Glomerular visceral epithelial cell (primary cell): ENCODE data around the gene KLC3.
"Not testable (repeated sequence)": the region's sequence is repeated elsewhere in the genome, so short reads cannot be mapped to it uniquely, and the experiment has no call there.

Source experiments
- DNase-seq: peaks from one replicate; pipeline ENCODE4 v3.0.0-alpha.2; 2016; ENCODE audit errors: extremely low spot score

Gene KLC3

DNA sequence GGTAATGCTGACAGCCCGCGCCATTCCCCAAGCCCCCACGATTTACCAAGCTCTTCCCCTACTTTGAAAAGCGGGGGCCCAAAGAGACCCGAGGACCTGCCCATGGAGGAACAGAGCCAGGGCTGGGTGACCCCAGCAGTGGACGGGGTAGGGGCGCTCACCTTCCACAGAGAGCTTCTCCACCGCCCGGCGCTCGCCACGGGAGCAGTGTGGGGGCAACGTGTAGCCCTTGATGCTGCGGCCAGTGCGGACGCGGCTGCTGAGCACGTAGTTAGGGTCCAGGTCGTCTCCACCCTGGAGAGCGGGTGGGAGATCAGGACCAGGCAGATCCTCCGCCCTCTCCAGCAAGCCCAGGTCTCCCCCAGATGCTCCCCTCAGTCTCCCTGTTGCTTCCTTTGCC lies 25.2 kb upstream of the KLC3 start:
- no peak for DNase-seq

DNA sequence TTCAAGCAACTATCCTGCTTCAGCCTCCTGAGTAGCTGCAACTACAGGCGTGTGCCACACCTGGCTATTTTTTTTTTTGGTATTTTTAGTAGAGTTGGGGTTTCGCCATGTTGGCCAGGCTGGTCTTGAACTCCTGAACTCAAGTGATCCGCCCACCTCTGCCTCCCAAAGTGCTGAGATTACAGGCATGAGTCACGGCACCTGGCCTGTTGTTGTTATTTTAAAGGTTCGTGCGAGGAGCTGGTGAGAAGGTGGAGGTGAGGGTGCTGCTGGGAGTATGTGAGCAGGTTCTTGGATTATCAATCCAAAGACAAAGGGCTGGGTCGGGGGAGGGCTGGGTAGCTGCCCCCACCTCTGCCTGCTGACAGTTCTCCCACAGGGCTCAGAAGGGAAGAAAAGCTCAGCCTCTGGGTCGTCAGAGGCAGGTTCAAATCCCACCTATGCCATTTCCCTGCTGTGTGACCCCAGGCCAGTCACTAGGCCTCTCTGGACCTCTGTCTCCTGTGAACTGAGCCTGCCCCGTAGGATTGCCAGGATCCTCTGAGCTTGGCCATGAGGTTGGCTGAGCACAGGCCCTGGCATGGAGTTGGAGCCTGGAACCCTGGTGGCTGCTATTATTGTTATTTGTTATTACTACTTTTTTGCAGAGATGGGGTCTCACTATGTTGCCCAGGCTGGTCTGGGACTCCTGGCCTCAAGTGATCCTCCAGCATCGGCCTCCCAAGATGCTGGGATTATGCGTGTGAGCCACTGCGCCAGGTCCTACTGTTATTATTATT lies 19.4 kb upstream of the KLC3 start:
- DNase-seq, result no peak

DNA sequence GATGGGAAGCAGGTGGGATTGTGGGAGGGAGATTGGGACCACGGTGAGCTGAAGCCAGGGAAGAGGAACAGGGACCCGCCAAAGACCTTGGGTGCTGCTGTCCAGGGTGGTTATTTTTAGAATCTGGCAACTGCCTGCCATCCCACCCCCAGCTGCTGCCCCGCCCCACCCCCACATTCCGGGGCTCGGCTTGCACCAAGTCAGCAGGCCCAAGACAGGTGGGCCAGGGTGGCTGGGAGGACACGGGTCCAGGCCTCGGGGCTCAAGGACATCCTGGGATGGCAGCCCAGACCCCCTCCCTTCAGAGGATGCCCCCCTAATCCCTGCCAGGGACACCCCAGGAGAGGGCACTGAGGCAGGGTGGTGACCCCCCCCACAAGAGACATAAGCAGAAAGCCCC lies 18.7 kb upstream of the KLC3 start:
- DNase-seq, result no peak

DNA sequence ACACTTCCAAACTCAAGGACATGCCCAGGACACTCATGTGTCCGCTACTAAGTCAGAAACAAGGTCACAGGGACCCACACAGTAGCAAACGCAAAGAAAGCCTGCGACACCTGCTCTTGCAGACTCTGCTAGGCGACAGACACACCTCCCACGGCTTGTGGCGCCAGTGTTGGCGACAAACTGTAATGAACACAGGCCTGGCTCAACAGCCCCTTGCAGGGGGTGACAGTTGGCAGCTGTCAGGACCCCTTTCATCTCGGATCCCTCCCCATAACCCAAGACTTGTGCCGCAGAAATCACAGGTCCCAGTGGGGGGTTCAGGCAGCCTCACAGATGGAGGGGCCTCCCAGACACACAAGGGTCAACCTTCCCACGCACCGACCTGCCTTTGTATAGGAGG lies 18.2 kb upstream of the KLC3 start:
- DNase-seq, result no peak

DNA sequence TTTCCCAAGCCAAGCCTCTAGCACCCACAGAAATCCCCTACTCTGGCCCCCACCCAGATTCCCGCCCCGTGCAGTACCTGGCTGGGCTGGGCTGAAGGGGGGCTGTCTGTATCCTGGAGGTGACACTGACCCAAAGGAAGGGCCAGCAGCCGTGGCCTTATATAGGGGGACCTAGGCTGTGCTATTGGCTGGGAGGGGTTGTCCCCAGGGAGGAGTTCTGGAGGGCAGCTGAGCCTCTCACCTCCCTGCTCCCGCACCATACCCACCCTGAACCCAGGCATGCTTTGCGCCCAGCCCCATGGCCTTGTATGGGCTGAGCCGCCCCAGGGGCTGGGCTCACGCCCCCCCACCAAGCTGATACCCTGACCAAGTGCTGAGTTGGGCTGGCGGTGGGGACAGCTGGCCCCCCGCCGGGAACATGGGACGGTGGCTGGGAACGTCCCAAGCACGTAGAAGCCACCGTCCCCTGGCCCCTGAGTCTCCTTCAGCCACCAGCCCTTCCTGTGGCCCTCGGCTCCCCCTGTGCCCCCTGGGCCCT lies 17.7 kb upstream of the KLC3 start, which contains the start of gene CKM:
Gene CKM, minus strand, starts transcription at position 132 of the 538 bp plus-strand sequence. CDS start 3,162 bp downstream, outside the sequence.
- no peak for DNase-seq

DNA sequence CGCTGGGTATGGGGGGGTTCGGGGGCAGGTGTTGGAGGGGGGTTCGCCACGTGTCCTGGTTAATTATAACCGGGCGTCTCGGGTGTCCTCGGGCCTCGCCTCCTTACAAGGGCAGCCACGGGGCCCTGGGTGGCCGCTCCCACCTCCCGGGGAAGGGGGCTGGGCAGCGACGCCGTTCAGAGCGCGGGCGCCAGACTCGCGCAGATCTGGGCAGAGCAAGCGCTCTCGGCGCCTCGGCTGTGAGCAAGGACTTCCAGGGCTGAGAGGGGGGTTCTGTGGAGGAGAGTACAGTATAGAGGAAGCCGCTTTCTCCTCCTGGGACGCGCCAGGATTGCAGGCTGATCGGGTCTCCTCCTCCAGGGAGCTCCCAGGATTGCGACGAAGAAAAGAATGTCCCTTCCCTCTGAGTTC lies 16.9 kb upstream of the KLC3 start:
- no peak for DNase-seq

DNA sequence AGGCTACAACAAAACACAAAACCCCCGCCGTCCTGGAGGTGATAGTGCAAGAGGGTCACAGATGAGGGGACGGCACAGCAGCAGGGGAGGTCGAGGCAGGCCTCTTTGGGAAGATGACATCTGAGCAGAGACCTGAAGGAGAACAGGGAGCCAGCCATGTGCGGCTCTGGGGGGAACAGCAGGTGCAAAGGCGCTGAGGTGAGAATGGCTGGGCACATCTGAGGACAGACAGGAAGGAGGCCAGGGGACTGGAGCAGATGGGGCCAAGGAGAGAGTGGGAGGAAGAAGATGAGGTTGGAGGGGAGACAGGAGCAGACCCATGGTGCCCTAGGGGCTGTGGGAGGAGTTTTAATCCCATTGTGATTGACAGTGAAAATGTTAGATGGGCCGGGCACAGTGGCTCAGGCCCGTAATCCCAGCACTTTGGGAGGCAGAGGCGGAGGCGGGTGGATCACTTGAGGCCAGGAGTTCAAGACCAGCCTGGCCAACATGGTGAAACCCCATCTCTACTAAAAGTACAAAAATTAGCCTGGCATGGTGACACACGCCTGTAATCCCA lies 16.1 kb upstream of the KLC3 start:
- DNase-seq, result no peak

DNA sequence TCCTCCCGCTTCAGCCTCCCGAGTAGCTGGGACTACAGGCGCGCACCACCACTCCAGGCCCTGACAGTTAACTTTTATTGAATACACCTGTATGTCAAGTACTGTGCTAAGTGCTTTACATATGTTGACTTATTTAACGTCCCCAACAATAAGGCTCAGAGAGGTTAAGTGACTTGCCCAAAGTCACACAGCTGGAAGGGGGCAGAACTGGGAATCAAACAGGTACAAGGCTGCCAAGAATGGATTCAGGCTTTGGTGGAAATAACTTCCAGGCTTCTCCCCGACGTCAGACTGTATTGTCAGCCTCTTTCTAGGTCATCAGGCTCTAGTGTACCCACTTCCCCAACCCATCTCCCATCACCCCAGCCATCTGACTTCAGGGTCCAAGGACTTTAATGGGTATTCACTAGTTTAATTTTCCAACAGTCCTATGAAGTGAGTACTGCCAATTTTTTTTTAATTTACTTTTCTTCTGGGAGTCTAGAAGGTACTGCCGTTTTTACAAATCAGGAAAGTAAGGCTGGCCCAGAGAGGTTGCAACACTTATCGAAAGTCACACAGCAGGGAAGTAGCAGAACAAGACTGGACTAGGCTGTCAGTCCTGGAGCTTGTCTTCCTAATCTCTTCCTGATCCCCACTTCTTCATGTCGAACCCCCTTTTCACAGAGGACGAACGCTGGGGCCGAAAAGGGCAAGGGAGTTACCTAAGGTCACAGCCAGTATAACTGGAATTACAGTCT lies 13.0 kb upstream of the KLC3 start:
- DNase-seq, result no peak

DNA sequence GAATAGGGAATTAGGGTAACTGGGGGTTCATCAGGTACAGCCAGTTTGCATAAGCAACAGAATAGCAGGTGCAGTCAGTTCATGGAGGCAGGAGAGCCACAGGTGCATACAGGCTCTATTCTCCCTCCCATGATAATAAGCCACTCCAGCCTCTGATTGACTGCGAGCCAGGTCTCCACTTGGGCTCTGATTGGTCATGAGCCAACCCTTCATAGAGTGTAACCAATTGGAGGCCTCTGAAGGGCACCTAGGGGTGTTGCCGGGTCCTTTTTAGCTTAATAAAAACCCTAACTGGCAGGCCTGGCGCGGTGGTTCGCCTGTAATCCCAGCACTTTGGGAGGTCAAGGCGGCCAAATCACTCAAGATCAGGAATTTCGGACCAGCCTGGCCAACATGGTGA lies 9.1 kb upstream of the KLC3 start:
- no peak for DNase-seq

DNA sequence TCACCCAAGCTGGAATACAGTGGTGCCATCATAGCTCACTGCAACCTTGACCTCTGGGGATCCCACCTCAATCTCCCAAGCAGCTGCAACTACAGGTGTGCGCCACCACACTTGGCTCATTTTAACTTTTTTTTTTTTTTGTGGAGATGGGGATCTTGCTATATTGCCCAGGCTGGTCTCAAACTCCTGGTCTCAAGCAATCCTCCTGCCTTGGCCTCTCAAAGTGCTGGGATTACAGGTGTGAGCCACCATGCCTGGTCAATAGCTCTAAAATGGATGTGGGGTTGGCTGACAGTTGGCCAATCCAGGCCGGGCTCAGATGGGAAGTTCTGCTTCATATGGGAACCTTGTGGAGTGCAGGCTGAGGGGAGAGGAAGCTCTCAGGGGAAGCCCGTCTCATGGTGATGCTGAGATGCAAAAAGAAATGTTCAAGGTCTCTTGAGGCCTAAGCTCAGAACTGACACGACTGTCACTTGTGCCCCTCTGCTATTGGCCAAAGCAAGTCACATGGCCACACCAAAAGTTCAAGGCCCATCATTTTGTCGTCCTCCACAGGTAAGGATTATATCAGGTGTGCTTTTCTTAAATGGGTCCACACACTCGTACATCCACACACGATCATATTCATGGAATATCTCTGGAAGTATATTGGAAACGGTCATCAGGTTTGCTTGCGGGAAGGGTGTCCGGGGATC lies 6.8 kb upstream of the KLC3 start:
- DNase-seq, result no peak

DNA sequence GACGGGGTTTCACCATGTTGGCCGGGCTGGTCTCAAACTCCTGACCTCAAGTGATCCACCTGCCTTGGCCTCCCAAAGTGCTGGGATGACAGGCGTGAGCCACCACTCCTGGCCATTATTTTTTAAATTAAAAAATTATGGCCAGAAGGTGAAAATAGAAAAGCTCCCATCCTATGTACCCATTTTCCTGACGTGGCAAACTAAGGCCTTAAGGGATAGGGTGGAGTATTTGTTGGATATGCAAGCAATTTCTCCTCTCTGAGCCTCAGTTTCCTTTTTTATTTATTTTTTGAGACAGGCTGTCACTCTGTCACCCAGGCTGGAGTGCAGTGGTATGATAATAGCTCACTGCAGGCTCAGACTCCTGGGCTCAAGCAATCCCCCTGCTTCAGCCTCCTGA lies 5.7 kb upstream of the KLC3 start:
- DNase-seq, result not testable (repeated sequence)

DNA sequence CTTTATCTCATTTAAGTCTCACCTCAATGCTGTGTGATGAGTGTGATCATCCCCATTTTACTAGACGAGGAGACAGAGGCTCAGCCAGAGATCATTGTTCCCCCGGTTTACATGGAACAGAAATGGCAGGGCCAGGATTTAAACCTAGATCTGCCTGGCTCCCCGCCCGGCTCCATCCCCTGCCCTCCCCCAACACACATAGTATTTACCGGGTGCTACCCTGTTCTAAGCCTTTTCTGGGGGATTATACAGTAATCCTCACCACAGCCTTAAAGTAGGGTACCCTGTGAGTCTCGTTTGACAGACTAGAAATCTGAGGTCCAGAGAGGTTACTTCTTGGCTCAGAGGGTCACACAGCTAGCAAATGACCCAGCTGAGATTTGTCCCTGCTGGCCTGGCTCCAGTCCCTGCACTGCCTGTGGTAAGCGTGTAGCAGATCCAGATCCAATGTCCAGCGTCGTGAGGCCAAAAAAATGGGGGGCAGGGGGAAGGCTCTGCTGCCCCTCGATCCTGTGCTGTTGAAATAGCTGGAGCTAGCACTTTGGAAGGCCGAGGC lies 3.8 kb upstream of the KLC3 start:
- DNase-seq, result no peak

DNA sequence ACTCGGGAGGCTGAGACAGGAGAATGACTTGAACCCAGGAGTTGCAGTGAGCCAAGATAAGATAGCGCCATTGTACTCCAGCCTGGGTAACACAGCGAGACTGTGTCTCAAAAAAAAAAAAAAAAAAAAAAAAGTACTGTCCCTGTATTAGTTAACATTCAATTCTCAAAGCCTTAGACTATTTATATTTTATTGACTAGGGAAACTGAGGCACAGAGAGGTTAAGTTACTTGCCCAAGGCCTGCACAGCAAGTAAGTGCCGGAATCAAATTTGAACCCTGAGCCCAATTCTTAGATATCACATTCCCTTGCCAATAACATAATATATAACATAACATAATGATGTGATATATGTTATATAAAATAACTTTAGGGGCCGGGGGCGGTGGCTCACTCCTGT lies 921 bp upstream of the KLC3 start:
- DNase-seq, result no peak

DNA sequence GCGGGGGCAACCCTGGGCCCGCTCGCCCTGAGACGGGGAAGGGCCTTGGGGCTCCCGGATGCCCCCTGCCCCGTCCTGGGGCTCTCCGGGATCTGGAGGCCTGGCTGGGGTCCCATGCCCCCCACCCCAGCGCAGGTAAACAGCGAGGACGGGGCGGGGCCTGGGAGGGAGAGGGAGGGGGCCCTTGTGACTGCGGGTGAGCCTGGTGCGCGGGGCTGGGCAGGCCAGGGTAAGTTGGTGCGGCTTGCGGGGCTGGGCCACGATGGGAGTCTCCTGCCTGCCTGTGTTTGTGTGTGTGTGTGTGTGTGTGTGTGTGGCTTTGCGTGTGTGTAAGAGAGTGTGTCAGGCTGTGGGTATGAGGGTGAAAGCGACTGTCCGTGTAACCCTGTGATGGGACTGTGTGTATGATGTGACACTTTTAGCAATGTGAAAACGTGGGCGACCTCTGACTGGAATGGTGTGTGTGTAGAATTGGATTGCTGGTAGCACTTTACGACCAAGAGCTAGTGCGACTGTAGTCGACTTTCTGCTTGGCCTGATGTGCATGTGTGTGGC lies 426 bp downstream of the KLC3 start:
- no peak for DNase-seq

DNA sequence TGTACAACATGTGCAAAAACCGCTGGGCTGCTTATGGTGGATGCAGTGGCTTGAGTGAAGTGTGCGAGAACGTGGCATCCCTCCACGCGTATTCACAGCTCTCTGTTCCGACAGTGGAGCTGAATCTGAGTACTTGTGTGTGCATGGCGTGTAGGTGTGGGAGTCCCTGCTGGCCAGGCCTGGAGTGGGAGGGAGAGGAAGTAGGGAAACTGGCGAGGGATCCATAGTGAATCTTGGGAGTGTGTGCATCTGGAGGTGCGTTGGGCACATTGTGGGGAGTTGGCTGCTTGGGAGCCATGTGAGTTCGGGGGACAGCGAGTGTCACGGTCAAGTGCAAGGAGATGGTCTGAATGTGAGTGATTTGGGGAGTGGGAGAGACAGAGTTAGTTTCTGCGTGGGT lies 2.4 kb downstream of the KLC3 start:
- no peak for DNase-seq

DNA sequence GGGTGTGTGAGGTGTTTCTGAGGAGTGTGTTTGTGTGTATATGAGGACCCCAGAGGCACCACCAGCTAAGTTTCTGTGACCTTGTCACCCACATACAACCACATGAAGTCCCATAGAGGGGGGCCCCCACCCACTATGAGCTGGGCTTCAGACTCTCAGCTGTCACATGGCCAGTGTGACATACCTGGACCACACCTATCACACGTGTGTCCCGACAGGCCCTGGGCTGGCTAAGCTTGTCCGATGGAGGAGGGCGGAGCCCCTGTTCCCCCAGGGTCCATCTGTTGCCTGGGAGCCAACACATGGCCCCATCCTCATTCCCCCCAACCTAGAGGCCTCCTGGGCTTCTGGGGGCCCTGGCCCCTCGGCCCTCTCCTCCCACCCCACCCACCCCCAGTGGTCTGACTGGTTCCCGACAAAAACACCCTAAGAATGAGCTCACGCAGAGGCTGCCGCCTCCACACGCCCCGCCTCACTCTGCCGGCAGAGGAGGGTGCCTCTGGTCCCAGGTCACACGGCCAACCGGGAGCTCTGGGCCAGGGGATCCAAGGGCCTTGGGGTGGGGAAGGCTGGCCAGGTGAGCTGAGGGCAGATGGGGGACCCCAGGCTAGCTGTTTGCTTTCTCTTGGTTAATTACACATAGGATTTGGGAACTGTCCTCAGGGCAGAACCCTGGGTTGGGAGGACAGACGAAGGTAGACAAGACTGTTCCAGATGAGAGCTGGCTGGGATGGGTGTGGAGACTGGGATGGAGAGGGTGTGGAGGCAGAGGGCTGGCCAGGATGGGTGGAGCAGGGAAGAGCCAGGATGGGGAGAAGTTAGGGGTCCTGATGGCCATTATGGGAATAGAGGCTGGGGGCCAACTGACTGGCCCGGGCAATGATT lies 4.3 kb downstream of the KLC3 start:
- no peak for DNase-seq

DNA sequence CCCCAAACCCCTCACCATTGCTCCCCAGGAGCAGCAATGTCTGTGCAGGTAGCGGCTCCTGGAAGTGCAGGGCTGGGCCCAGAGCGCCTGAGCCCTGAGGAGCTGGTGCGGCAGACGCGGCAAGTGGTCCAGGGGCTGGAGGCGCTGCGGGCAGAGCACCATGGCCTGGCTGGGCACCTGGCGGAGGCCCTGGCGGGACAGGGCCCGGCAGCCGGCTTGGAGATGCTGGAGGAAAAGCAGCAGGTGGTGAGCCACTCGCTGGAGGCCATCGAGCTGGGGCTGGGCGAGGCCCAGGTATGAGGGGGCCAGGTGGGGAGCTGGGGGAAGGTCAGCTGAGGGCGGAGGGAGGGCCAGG lies 4.9 kb downstream of the KLC3 start:
- no peak for DNase-seq

DNA sequence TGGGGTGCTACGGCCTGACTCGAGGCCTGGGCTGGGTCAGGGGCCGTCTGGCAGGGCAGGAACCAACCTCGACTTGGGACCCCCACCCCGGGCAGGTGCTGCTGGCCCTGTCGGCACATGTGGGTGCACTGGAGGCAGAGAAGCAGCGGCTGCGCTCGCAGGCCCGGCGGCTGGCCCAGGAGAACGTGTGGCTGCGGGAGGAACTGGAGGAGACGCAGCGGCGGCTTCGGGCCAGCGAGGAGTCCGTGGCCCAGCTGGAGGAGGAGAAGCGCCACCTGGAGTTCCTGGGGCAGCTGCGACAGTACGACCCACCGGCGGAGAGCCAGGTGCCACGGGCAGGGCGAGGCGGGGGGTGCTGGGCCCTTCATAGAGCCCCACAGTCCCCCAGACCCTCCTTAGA lies 5.9 kb downstream of the KLC3 start:
- no peak for DNase-seq

DNA sequence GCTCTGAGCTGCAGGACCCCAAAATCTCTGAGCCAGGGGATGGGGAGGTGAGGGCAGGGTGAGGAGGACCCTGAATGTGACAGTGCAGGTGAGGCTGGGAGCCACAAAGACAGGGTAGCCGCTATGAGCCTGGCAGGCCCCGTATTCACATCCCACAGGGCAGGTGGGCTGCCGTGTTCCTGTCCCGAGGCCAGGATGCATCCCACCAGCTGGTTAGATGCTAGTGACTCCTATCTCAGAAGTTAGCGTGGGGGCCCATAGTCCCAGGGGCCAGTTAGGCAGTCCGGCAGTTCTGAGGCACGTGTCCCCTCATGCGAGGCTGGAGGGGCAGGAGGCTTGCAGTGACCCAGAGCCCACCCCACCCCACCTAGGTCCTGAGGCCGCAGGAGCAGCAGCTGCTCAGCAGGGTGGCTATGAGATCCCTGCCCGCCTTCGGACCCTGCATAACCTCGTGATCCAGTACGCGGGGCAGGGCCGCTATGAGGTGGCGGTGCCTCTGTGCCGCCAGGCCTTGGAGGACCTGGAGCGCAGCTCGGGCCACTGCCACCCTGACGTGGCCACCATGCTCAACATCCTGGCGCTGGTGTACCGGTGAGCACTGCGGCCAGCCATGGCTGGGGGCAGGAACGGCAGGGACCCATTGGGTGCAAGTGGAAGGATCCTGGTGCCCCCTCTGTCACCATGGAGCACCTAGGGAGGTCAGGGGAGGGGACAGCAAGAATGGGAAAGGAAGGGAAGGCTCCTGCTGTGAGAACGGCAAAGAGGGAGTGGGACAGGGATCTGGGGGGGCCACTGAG lies 7.2 kb downstream of the KLC3 start:
- no peak for DNase-seq
